ENCODE measurements around the gene OR7E24.
"Not testable (repeated sequence)": the region's sequence is repeated elsewhere in the genome, so short reads cannot be mapped to it uniquely, and the experiment has no call there.

OR7E24 gene

GRCh38 chr19:9250630-9251029 lies at the start of gene OR7E24:
Gene OR7E24, plus strand, starts transcription at chr19:9250930. Its CDS starts 114 bp downstream, at chr19:9251044.
- no peak for DNase-seq

GRCh38 chr19:9205501-9206113 lies 45.1 kb upstream of the OR7E24 start:
- peak; percentile 67 for DNase-seq

- no peak for DNase-seq
These were observed 31.2 kb upstream of the OR7E24 start, which contains the start of gene OR7D4 for GRCh38 chr19:9219489-9219888. Gene OR7D4, minus strand, starts transcription at chr19:9219589. Its CDS starts 4,752 bp downstream, at chr19:9214837.

- no peak for DNase-seq
These were observed 506 bp downstream of the OR7E24 start for GRCh38 chr19:9251236-9251635.

GRCh38 chr19:9283485-9283884 lies 32.8 kb downstream of the OR7E24 start:
- DNase-seq: not testable (repeated sequence)

GRCh38 chr19:9289231-9289884 lies 38.6 kb downstream of the OR7E24 start:
- no peak for DNase-seq

GRCh38 chr19:9295411-9295849 lies 44.7 kb downstream of the OR7E24 start:
- no peak for DNase-seq

GRCh38 chr19:9296336-9296735 lies 45.6 kb downstream of the OR7E24 start:
- DNase-seq: no peak
